IPS-18a (cell line): Measurements from ENCODE around the gene EEF2KMT.
A peak's percentile ranks its signal among the peaks of the same experiment; 100 is the strongest.
"Not testable (repeated sequence)": the region's sequence is repeated elsewhere in the genome, so short reads cannot be mapped to it uniquely, and the experiment has no call there.

Experiments
- H3K27ac ChIP-seq: one replicate; pipeline ENCODE4 v1.5.1; 2013; ENCODE audit warnings: low read length
- H3K27me3 ChIP-seq: one replicate; pipeline ENCODE4 v1.6.1; 2013; ENCODE audit warnings: mild to moderate bottlenecking, low read length; ENCODE audit not compliant: control insufficient read depth, insufficient read depth
- H3K36me3 ChIP-seq: one replicate; pipeline ENCODE4 v1.6.1; 2013; ENCODE audit warnings: low read depth, low read length; ENCODE audit not compliant: control insufficient read depth
- H3K4me1 ChIP-seq: one replicate; pipeline ENCODE4 v1.6.1; 2013; ENCODE audit warnings: low read depth, low read length; ENCODE audit not compliant: control insufficient read depth
- H3K4me3 ChIP-seq: one replicate; pipeline ENCODE4 v1.5.1; 2013; ENCODE audit warnings: low read length
- H3K9ac ChIP-seq: one replicate; pipeline ENCODE4 v1.6.1; 2013; ENCODE audit warnings: mild to moderate bottlenecking, low read length, moderate library complexity
- H3K9me3 ChIP-seq: one replicate; pipeline ENCODE4 v1.6.1; 2013; ENCODE audit warnings: low read depth, low read length; ENCODE audit not compliant: control insufficient read depth

The EEF2KMT gene, protein sequence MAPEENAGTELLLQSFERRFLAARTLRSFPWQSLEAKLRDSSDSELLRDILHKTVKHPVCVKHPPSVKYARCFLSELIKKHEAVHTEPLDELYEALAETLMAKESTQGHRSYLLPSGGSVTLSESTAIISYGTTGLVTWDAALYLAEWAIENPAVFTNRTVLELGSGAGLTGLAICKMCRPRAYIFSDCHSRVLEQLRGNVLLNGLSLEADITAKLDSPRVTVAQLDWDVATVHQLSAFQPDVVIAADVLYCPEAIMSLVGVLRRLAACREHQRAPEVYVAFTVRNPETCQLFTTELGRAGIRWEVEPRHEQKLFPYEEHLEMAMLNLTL

DNA sequence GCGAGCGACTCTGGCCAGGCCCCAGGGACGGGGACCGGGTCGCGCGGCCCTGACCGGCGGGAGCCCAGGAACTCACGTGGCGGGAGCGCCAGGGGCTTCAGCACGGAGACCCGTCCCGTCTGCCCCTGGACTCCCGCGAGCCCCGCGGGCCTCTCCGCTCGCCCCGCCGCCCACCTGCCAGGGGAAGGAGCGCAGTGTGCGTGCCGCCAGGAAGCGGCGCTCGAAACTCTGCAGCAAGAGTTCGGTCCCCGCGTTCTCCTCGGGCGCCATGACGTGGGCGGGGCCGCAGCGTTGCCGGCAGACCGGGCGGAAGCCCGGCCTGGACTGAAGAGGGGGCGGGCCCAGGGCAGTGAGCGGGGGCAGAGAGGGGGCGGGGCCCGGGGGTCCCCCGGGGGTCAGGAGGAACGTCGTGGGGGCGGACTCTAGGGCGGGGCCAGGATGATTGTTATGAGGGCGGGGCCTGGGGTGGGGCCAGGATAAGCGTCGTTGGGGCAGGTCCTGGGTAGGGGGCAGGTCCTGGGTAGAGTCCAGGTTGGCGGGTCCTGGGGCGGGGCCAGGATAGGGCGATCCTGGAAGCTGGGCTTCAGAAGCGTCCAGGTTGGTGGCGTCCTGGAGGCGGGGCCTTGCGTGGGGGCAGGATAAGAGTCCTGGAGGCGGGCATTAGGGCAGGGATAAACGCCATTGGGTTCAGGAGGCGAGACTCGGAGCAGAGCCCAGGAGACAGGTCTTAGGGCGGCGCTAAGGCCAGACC is at the start of gene EEF2KMT:
Gene EEF2KMT (minus strand): TSS at position 326 of the 751 bp plus-strand sequence. CDS start 56 bp downstream, at position 270.
- H3K36me3 ChIP-seq, H3K4me1 ChIP-seq, H3K27ac ChIP-seq, H3K27me3 ChIP-seq, H3K9me3 ChIP-seq: not testable (repeated sequence)
- Histone ChIP-seq H3K4me3 (peak within 1 kb of the TSS; percentile 84), H3K9ac (peak within 1 kb of the TSS; percentile 77)

DNA sequence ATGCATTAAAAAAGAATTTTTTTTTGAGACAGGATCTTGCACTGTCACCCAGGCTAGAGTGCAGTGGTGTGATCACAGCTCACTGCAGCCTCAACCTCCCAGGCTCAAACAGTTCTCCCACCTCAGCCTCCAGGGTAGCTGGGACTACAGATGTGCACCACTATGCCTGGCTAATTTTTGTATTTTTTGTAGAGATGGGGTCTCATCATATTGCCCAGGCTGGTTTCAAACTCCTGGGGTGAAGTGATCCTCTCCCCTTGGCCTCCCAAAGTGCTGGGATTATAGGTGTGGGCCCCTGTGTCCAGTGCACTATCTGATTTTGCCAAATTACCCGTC is 47.0 kb upstream of the EEF2KMT start:
- not testable (repeated sequence) for H3K4me1 ChIP-seq, H3K36me3 ChIP-seq, H3K27ac ChIP-seq, H3K27me3 ChIP-seq, H3K9ac ChIP-seq, H3K4me3 ChIP-seq, H3K9me3 ChIP-seq

GRCh38 chr16:5143761-5144620 is 46.4 kb upstream of the EEF2KMT start:
- H3K4me3 ChIP-seq: no peak overlapping the region
- no peaks in the 10 kb centered on the region for H3K36me3 ChIP-seq
- no peaks in the 10 kb centered on the region for H3K9me3 ChIP-seq
- no peaks in the 10 kb centered on the region for H3K4me1 ChIP-seq
- H3K9ac ChIP-seq: no peak overlapping the region
- H3K27me3 ChIP-seq: no peaks in the 10 kb centered on the region
- H3K27ac ChIP-seq: no peak overlapping the region

GRCh38 chr16:5140151-5140550 is 42.6 kb upstream of the EEF2KMT start:
- not testable (repeated sequence) for H3K9ac ChIP-seq, H3K27me3 ChIP-seq, H3K4me3 ChIP-seq, H3K36me3 ChIP-seq, H3K27ac ChIP-seq, H3K9me3 ChIP-seq, H3K4me1 ChIP-seq

DNA sequence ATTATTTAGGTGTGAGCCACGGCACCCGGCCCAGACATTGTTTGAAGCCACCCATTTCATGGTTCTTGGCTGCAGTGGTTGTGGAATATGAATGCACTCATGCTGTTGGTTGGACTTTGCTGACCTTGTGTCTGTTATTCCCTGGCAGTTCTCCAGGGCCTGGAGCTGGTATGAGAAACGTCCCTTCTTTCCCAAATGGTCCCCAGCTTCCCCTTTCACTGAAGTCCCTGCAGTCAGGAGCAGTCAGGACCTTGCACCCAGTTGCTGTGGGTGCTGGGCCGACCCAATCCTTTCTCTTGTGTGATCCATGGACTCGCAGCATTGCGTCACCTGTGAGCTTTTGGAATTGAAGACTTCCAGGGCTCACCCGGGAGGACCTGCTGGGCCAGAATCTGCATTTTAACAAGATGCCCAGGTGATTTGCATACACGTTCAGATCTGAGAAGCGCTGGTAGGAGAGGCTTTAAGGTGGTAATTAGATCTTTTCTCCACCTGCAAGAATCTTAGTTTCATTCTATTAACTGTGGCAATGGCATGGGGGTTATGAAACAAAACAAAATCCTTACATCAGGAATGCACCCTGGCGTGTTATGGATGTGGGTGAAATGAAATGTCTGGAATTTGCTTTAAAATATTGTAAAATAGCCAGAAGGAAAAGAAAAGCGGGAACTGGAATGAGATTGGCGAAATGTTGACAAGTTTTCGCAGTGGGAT is 37.3 kb upstream of the EEF2KMT start:
- Histone ChIP-seq H3K9ac (peak overlapping the region; percentile 36), H3K4me1 (peaks cover 17% of the 10 kb centered on the region)

GRCh38 chr16:5132915-5133600 is 35.5 kb upstream of the EEF2KMT start:
- not testable (repeated sequence) for H3K27ac ChIP-seq, H3K4me3 ChIP-seq

More for the DNA sequence above, 37.3 kb upstream of the EEF2KMT start:
- H3K36me3 ChIP-seq, H3K27me3 ChIP-seq, H3K4me3 ChIP-seq, H3K9me3 ChIP-seq: not testable (repeated sequence)
- peak overlapping the region; percentile 64 for H3K27ac ChIP-seq

GRCh38 chr16:5131467-5132004 is 33.9 kb upstream of the EEF2KMT start:
- not testable (repeated sequence) for H3K27me3 ChIP-seq, H3K36me3 ChIP-seq, H3K9ac ChIP-seq

More at GRCh38 chr16:5132915-5133600, 35.5 kb upstream of the EEF2KMT start:
- not testable (repeated sequence) for H3K9me3 ChIP-seq, H3K27me3 ChIP-seq, H3K36me3 ChIP-seq, H3K9ac ChIP-seq
- H3K4me1 ChIP-seq: peaks cover 17% of the 10 kb centered on the region

GRCh38 chr16:5117300-5118087 is 19.9 kb upstream of the EEF2KMT start:
- not testable (repeated sequence) for H3K4me1 ChIP-seq, H3K9ac ChIP-seq, H3K36me3 ChIP-seq, H3K4me3 ChIP-seq, H3K27me3 ChIP-seq, H3K27ac ChIP-seq, H3K9me3 ChIP-seq

More at GRCh38 chr16:5131467-5132004, 33.9 kb upstream of the EEF2KMT start:
- not testable (repeated sequence) for H3K9me3 ChIP-seq, H3K27ac ChIP-seq, H3K4me3 ChIP-seq
- H3K4me1 ChIP-seq: peaks cover 17% of the 10 kb centered on the region

DNA sequence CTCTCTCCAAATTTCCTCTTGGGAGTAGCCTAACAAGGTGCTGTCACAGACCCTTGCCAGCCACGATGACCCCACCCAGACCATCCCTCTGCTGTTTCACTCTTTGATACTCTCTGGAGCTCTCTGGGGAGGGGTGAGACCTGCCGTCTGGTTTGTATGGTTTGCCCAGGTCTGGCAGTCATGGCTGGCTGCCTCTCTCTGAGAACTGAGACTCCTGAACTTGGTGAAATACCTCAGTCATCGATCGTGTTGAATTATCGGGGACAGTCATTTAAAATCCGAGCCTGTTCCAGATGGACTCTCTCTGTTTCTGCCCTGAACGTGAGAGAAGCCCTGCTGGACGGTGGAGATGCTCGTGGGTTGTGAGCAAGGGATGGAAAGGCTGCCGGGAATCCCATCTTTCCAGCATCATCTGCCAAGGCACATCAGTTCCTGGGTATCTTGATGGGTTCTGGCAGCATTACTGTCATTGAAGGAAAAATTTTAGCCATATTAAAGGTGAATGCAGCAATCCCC is 19.2 kb upstream of the EEF2KMT start:
- not testable (repeated sequence) for H3K27ac ChIP-seq, H3K9me3 ChIP-seq, H3K4me1 ChIP-seq, H3K36me3 ChIP-seq, H3K27me3 ChIP-seq, H3K4me3 ChIP-seq, H3K9ac ChIP-seq

- H3K27me3 ChIP-seq, H3K9ac ChIP-seq, H3K4me3 ChIP-seq, H3K36me3 ChIP-seq, H3K4me1 ChIP-seq, H3K27ac ChIP-seq, H3K9me3 ChIP-seq: not testable (repeated sequence)
Observed at GRCh38 chr16:5110933-5111332, 13.3 kb upstream of the EEF2KMT start.
